Left hindlimb (tissue), 1 donor: ENCODE measurements around the gene KCNT2.
A peak's percentile ranks its signal among the peaks of the same experiment; 100 is the strongest.

ENCODE experiments used
- DNase-seq: peaks from one replicate; pipeline ENCODE4 v3.0.0-alpha.2; 2018

Gene KCNT2

GRCh38 chr1:196444634-196445033 is 163.6 kb downstream of the KCNT2 start:
- DNase-seq, result no peak

DNA sequence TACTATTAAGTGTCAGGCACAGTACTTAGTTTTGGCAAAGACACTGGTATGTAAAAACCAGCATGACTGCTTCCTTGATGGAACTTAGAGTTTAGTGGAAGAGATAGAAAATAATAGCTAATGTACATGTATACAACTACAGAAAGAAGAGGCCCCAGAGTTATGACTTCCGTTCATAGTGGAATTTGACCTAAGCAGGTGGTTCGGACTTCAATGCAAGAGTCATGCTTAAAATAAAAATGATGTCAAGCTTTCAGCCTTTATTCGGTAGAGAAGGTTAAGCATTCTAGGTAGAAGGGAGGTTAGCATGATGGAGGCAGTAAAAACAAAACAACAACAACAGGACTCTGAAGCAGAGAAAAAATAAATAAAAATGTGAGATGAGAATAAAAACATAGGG is 165.9 kb downstream of the KCNT2 start:
- DNase-seq, result no peak

- DNase-seq, result no peak
These were observed 167.5 kb downstream of the KCNT2 start for GRCh38 chr1:196440711-196441110.

GRCh38 chr1:196438329-196438728 is 169.9 kb downstream of the KCNT2 start:
- no peak for DNase-seq

- DNase-seq, result no peak
These were observed 170.6 kb downstream of the KCNT2 start for GRCh38 chr1:196437671-196438070.

DNA sequence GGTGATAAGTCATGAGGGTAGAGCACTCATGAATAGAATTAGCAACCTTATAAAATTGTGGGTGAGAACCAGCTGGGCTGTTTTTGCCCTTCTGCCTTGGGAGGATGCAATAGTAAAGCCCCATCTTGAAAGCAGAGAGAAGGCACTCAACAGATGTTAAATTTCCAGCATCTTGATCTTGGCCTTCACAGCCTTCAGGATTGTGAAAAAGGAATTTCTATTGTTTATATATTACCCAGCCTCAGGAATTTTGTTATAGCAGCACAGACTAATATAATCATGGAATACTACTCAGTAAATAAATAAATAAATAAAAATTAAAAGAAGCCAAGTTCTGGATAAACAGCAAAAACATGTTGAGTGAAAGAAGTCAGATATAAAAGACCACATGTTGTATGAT is 175.2 kb downstream of the KCNT2 start:
- DNase-seq, result no peak

DNA sequence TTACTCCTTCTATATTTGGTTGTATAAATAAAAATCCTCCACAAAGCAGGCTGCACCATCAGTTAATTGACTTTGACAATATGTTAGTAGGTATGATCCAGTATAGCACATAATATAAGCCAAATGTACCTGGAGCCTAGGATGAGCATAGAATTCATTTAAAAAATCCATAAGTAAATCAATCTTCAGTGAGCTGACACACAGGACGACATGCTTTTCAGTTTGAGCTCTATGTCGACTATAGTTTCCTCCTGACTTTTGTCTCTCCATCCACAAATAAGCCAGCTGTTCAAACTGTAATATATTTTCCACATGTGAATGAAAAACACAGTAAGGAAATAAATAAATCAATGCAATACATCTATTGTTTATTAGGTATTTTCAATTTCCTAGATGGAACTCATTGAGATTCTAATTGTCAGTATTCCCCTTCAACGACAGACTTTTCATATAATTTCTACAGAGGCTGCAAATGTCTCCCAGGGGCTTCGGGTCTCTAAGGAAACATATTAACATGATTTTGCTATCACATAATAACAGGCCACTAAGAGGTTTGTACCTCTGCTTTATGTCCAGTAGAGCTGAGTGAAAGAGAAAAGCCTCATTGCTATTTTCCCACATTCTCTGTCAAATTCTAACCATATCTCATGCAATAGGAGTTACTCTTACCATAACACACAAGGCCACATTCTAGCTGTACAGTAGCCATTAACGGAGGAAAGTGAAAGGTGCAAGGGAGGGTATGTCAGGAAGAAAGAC is 180.1 kb downstream of the KCNT2 start:
- DNase-seq, result no peak

DNA sequence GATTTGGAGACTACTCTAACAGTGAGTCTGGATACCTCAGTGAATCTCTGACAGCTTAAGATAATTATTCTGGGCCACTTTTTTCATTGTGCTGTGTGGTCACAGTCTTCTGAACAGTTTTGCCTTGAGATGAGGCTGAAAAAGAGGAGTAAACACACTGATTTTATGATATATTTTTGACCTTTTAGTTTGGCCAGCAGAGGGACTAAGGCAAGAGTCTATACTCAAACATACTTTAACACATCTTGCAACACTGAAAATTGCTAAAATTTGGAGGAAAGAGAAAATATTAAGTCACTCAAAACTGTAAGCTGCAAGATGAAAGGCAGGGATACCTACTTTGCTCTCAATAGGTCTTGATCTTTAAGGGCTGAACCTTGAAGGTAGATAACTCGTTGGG is 182.7 kb downstream of the KCNT2 start:
- no peak for DNase-seq

- DNase-seq, result no peak
These were observed 184.6 kb downstream of the KCNT2 start for GRCh38 chr1:196423612-196424011.

GRCh38 chr1:196418772-196419171 is 189.5 kb downstream of the KCNT2 start:
- DNase-seq, result no peak

DNA sequence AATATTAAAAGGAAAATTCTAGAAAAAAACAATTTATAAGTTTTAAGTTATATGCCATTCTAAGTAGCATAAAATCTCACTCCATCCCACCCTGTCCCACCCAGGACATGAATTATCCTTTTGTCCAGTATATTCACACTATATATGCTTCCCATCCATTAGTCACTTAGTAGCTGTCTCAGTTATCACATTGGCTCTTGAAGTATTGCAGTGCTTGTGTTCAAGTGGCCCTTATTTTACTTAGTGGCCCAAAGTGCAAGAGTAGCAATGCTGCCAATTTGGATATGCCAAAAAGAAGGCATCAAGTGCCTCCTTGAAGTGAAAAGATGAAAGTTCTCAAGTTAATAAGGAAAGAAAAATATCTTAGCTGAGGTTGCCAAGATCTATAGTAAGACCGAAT is 192.3 kb downstream of the KCNT2 start:
- no peak for DNase-seq

GRCh38 chr1:196412326-196412725 is 195.9 kb downstream of the KCNT2 start:
- DNase-seq, result no peak

GRCh38 chr1:196410768-196411167 is 197.5 kb downstream of the KCNT2 start:
- no peak for DNase-seq

DNA sequence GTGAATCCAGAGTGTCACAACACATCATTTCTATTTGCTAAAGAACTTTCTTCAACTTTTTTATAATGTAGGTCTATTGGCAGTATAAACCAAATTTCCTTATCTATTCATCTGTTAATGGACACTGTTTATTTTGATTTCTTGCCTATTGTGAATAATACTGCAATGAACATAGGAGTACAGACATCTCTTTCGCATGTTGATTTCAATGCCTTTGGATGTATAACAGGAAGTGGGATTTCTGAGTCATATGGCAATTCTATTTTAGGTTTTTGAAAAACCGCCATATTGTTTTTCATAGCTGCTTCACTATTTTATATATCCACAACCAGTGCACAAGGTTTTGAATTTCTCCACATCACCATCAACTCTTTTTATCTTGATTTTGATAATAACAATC is 198.7 kb downstream of the KCNT2 start:
- no peak for DNase-seq

GRCh38 chr1:196407358-196408051 is 200.7 kb downstream of the KCNT2 start:
- no peak for DNase-seq

DNA sequence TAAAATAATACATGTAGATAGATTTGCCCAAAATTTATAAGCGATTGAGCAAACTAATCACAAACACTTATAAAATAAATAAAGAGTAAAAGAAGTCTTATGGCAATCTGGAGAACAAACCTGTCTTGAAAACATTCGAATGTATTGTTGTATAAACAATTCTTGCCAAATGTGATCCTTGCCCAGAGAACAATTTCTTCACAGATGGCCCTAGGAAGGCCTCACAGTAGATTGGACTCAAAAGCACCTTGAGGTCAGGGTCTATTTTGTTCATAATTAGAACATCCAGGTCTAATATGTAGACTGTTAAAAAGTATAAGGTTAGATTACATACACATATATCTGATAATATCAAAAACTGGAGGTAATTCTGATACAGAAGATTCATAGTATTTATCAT is 202.4 kb downstream of the KCNT2 start:
- DNase-seq, result no peak

DNA sequence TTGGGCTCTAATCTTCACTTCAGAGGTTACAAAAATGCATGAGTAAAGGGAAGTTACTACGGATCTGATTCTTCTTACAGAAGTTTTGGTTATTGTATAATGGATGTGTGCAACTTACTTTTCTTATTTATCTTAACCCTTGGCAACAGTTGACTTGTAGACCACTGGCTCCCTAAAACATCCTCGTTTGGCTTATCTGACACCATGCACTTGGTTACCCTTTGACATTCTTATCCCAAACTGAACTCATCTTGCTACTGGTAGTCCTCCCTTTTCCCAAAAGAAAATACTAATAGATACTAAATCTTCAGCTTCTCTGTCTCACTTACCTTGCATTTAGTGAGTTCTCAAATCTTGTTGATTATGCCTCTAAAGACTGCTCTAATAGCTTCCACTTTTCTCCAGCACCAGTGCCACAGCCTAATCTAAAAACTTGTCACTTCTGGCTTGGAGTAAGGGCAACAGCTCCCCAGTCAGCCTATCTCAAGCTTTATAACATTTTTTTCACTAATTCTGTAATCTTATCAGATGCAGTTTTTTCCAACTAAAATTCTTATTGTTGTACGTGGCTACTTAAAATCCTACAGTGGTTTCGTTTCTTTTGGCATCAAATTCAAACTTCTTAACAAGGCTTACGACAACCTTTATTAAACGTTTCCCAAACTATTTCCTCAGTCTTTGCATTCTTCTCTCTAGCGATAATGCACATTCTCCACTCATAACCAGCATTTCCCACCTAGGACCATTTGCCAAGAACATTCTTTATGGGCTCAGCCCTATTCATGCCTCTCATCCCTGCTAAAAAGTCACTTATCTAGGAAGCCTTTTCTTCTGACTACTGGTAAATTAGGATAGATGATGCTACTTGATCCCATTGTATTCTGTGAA is 204.2 kb downstream of the KCNT2 start:
- DNase-seq, result no peak

- DNase-seq, result no peak
These were observed 206.3 kb downstream of the KCNT2 start for GRCh38 chr1:196401891-196402290.

GRCh38 chr1:196401452-196401833 is 206.8 kb downstream of the KCNT2 start:
- no peak for DNase-seq

- DNase-seq, result peak; percentile 59
These were observed 207.5 kb downstream of the KCNT2 start for GRCh38 chr1:196400478-196401451.

DNA sequence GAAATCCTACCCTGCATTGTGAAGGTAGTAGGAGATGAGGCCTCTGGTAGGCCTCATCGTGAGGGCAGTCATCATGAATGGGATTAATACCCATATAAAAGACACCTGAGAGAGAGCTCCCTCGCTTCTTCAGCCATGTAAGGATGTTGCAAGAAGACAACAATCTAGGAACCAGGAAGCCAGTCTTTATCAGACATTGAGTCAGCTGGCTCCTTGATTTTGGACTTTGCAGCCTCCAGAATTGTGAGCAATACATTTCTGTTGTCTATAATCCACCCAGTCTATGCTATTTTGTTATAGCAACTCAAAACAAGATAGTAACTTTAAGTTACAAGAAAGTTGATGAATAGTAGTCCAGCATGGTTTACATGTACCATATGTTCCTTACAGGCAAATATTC is 208.5 kb downstream of the KCNT2 start:
- no peak for DNase-seq

GRCh38 chr1:196393742-196394141 is 214.5 kb downstream of the KCNT2 start:
- no peak for DNase-seq
